Neutrophil (primary cell): Measurements from ENCODE around the gene TIGD1.
"Not testable (repeated sequence)": the region's sequence is repeated elsewhere in the genome, so short reads cannot be mapped to it uniquely, and the experiment has no call there.

Source experiments
- H3K27ac ChIP-seq: fragments of 200-600 bp; sonication (generic); 2 replicates; pipeline ENCODE4 v1.5.1; 2016; ENCODE audit warnings: mild to moderate bottlenecking, moderate library complexity
- H3K27me3 ChIP-seq: fragments of 200-600 bp; sonication (generic); 2 replicates; pipeline ENCODE4 v1.6.0; 2016; ENCODE audit warnings: mild to moderate bottlenecking
- H3K36me3 ChIP-seq: fragments of 200-600 bp; sonication (generic); 2 replicates; pipeline ENCODE4 v1.5.1; 2017
- H3K4me1 ChIP-seq, 2 experiments: fragments of 200-600 bp in 1 of 2; sonication (generic) in 1 of 2; 1 replicate in 1 of 2; 2 replicates in 1 of 2; pipeline versions ENCODE4 v1.5.1 to v1.6.1; 2013 to 2016; ENCODE audit warnings: low read depth in 1 of 2, low read length in 1 of 2, mild to moderate bottlenecking in 1 of 2, moderate library complexity in 1 of 2; ENCODE audit not compliant: control insufficient read depth in 1 of 2, insufficient read depth in 1 of 2
- H3K4me3 ChIP-seq, 2 experiments: fragments of 200-600 bp in 1 of 2; sonication (generic) in 1 of 2; 1 replicate in 1 of 2; 2 replicates in 1 of 2; pipeline ENCODE4 v1.5.1; 2013 to 2016; ENCODE audit warnings: low read depth in 1 of 2, low read length in 1 of 2, mild to moderate bottlenecking in 1 of 2, moderate library complexity in 1 of 2
- H3K9me3 ChIP-seq: fragments of 200-600 bp; sonication (generic); 2 replicates; pipeline ENCODE4 v1.5.1; 2016
- TF ChIP-seq, protein P1 (sequence below): fragments of 200-600 bp; sonication (generic); IDR thresholded peaks from 2 replicates; pipeline ENCODE4 v1.5.1; 2016; ENCODE audit warnings: antibody characterized with exemption

TIGD1 gene

DNA sequence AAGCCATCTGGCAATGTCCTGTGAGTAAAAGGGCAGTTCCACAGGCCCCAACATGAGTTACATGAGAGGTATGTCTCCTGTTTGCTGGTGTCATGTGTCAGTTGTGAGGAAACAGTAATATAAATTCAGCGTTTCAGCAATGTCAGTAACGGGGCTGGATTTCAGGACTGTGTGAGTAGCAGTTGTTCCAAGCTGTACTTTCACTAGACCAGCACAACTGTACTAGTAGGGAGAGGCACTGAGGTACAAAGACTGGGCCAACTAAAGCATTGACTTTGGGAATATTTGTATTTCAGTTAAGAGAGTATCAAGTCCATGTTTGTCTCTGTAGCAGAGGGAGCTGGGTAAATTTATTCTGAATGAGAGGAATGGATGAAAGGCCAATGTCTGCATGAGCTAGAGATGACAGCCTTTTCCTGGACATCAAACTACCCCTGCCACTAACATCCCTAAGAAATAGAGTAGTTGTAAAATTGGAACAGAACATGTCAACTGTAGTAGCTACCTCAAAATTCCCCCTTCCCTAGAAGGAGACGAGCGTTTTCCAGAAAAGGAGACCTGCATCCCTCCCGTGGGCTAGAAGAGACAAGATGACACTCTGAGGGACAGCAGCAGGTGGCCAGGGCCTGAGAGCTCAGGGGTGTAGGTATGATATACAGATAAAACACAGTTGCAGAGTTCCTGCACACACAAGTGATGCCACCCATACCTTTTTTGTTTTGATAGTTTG, 24.5 kb upstream of the TIGD1 start:
- H3K9me3 ChIP-seq = no peaks in the 10 kb centered on the region
- H3K4me1 ChIP-seq = no peaks in the 10 kb centered on the region
- H3K36me3 ChIP-seq = peaks cover 70% of the 10 kb centered on the region
- TF ChIP-seq, protein P1, sequence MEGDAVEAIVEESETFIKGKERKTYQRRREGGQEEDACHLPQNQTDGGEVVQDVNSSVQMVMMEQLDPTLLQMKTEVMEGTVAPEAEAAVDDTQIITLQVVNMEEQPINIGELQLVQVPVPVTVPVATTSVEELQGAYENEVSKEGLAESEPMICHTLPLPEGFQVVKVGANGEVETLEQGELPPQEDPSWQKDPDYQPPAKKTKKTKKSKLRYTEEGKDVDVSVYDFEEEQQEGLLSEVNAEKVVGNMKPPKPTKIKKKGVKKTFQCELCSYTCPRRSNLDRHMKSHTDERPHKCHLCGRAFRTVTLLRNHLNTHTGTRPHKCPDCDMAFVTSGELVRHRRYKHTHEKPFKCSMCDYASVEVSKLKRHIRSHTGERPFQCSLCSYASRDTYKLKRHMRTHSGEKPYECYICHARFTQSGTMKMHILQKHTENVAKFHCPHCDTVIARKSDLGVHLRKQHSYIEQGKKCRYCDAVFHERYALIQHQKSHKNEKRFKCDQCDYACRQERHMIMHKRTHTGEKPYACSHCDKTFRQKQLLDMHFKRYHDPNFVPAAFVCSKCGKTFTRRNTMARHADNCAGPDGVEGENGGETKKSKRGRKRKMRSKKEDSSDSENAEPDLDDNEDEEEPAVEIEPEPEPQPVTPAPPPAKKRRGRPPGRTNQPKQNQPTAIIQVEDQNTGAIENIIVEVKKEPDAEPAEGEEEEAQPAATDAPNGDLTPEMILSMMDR = no peak
- H3K27me3 ChIP-seq = no peaks in the 10 kb centered on the region
- H3K27ac ChIP-seq = no peak overlapping the region
- no peak overlapping the region for H3K4me3 ChIP-seq

DNA sequence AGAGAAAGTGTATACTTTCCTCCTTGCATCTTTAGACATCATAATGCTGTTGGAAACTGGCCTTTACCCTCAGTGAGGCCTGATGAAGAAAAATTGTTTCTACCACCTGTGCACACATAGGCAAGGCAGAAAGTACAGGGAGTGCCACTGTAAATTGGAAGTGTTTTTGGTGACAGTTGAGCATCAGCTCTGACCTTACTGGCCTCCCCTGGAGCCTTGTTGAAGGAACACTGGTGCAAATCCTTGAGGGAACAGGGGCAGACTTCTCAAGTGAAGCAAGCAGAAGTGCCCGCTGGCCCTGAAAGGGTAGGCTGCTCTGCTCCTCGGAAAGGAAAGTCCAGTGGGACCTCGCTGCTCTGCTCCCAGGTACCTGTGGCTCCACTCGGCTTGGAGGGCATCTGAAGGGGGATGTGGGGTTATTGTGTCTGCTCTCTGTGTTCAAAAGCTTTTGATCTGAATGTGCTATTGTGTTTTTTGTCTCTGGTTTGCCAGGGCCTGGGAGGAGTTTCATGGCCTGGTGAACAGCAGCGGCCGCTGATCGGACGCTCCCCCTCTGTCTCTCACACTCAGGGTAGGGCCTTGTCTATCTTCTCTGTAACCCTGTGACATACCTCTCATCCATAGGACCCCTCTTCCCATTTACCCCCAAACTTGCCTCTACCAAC, 23.5 kb upstream of the TIGD1 start:
- H3K4me1 ChIP-seq = no peaks in the 10 kb centered on the region
- H3K36me3 ChIP-seq = peaks cover 80% of the 10 kb centered on the region
- TF ChIP-seq, protein P1 = no peak
- H3K4me3 ChIP-seq = no peak overlapping the region
- H3K27me3 ChIP-seq = no peaks in the 10 kb centered on the region
- H3K9me3 ChIP-seq = no peaks in the 10 kb centered on the region
- H3K27ac ChIP-seq = no peak overlapping the region

DNA sequence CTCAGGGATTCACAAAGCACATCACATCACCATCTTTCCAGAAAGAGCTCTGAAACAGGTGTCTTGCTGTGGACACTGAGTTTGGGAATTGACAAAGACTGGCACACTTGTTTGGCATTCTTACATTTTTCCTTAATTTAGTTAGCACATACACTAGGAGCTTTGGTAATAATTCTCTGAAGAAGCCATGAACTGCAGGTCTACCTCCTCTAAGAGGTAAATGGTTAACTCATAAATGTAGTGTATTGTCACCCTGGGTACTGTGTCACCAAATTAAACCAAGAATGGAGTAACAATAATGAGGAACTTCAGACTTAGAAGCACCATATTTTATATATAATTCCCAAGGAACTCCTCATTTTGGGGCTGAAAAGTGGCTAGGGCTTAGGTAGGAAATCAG, 22.7 kb upstream of the TIGD1 start:
- TF ChIP-seq, protein P1 = no peak
- peaks cover 88% of the 10 kb centered on the region for H3K36me3 ChIP-seq

DNA sequence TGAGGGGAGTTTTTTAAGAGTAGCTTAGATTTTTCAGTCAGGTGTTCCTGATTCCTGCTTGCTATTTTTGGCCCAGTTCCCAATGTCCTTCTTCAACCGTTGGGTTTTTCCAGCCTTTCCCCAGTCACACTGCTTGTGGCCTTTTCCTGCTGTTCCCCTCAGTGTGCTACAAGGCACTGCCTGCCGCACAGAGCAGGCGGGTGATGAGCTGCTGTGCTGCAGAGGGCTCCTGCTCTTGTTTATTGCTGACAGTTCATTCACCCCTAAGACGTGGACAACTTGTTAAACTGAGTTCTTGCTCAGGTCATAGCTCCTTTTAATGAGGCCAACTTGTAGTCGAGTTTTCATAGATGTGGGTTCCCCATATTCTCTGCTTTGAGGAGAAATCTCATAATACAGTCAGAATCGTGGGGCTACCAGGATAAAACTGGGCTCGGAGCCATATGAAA, 20.7 kb upstream of the TIGD1 start:
- H3K4me3 ChIP-seq = no peak overlapping the region
- peaks cover 91% of the 10 kb centered on the region for H3K36me3 ChIP-seq
- no peaks in the 10 kb centered on the region for H3K9me3 ChIP-seq
- TF ChIP-seq, protein P1 = no peak
- no peaks in the 10 kb centered on the region for H3K27me3 ChIP-seq
- H3K27ac ChIP-seq = no peak overlapping the region
- H3K4me1 ChIP-seq = no peaks in the 10 kb centered on the region

More for the DNA sequence above, 22.7 kb upstream of the TIGD1 start:
- Histone ChIP-seq H3K4me1 (no peaks in the 10 kb centered on the region), H3K27me3 (no peaks in the 10 kb centered on the region), H3K9me3 (no peaks in the 10 kb centered on the region), H3K27ac (no peak overlapping the region), H3K4me3 (no peak overlapping the region)

DNA sequence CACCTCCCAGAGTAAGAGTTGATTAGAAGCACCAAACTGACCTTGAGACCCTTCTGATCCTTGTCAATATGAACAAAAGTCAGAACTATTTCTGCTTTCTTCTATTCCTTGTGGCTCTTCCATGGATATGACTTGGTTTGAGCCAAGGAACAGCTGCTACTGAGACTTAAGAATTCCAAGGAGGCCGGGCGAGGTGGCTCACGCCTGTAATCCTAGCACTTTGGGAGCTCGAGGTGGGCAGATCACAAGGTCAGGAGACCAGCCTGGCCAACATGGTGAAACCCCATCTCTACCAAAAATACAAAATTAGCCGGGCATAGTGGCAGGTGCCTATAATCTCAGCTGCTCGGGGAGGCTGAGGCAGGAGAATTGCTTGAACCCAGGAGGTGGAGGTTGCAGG, 20.1 kb upstream of the TIGD1 start:
- H3K27me3 ChIP-seq, H3K4me1 ChIP-seq, H3K9me3 ChIP-seq, H3K27ac ChIP-seq, H3K4me3 ChIP-seq: not testable (repeated sequence)
- peaks cover 96% of the 10 kb centered on the region for H3K36me3 ChIP-seq

DNA sequence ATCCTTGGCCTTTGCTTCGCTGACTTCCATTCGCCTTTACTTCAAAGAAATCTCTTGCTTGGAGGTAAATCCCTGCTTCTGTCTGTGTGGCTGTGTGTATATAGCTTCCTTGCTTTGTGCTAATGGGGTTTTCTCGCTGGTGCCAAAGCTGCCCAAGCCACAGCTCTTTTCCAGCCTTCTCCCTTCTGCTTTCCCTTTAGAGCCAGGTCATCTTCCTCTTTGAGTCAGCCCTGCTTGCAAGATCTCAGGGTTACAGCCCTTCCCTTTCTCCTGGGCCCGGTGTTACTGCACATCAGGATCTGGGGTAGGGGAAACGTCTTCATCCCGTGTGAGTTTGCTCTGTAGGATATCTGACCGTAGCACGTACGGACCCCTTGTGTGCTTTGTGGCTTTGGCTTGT, 19.2 kb upstream of the TIGD1 start:
- no peak overlapping the region for H3K4me3 ChIP-seq
- no peaks in the 10 kb centered on the region for H3K27me3 ChIP-seq
- no peaks in the 10 kb centered on the region for H3K4me1 ChIP-seq
- H3K27ac ChIP-seq = no peak overlapping the region
- peaks cover 96% of the 10 kb centered on the region for H3K36me3 ChIP-seq
- no peaks in the 10 kb centered on the region for H3K9me3 ChIP-seq
- TF ChIP-seq, protein P1 = no peak
